Neural cell (in vitro differentiated cells): ENCODE results near the gene SMYD5. TPM values are rescaled to one million over a fixed set of nuclear protein-coding genes. Genes with fewer than 3 reads are reported as not detected.

Source experiments
- H2AFZ ChIP-seq: fragments of 200-600, 300-800 bp; sonication (generic), shearing (Covaris generic); 2 replicates; pipeline ENCODE4 v1.6.0; 2014; ENCODE audit warnings: low read depth, mild to moderate bottlenecking, antibody characterized with exemption, low read length, moderate library complexity
- H3F3A ChIP-seq: fragments of 200-600 bp; shearing (Covaris generic); 2 replicates; pipeline ENCODE4 v1.6.1; 2016; ENCODE audit warnings: mild to moderate bottlenecking, moderate library complexity, mixed read lengths, antibody characterized with exemption, low read length; ENCODE audit not compliant: insufficient read depth, poor library complexity, severe bottlenecking
- H3K27ac ChIP-seq: fragments of 200-600, 300-800 bp; sonication (generic), shearing (Covaris generic); 2 replicates; pipeline ENCODE4 v1.5.1; 2014; ENCODE audit warnings: mild to moderate bottlenecking, low read length, moderate library complexity
- H3K27me3 ChIP-seq: fragments of 300-800, 200-600 bp; sonication (generic), shearing (Covaris generic); 2 replicates; pipeline ENCODE4 v1.6.0; 2014; ENCODE audit warnings: mild to moderate bottlenecking, low read depth, low read length, moderate library complexity; ENCODE audit not compliant: insufficient read depth
- H3K36me3 ChIP-seq: fragments of 300-800, 200-600 bp; sonication (generic), shearing (Covaris generic); 2 replicates; pipeline ENCODE4 v1.5.1; 2014; ENCODE audit warnings: mild to moderate bottlenecking, antibody characterized with exemption, low read length, moderate library complexity; ENCODE audit not compliant: insufficient read depth
- H3K4me2 ChIP-seq: fragments of 300-800, 200-600 bp; sonication (generic), shearing (Covaris generic); 2 replicates; pipeline ENCODE4 v1.6.0; 2014; ENCODE audit warnings: mild to moderate bottlenecking, low read length
- H3K4me3 ChIP-seq: fragments of 300-800, 200-600 bp; sonication (generic), shearing (Covaris generic); 2 replicates; pipeline ENCODE4 v1.5.1; 2014; ENCODE audit warnings: mild to moderate bottlenecking, low read length, moderate library complexity
- H3K79me2 ChIP-seq: fragments of 200-600 bp; shearing (Covaris generic); replicated peaks from 2 replicates; pipeline ENCODE4 v1.6.0; 2014; ENCODE audit warnings: mild to moderate bottlenecking, low read length, moderate library complexity; ENCODE audit not compliant: insufficient read depth
- H3K9ac ChIP-seq: fragments of 300-800, 200-600 bp; sonication (generic), shearing (Covaris generic); 2 replicates; pipeline ENCODE4 v1.6.1; 2016; ENCODE audit warnings: mild to moderate bottlenecking, low read length, mixed read lengths
- H3K9me2 ChIP-seq: fragments of 200-600 bp; shearing (Covaris generic); 2 replicates; pipeline ENCODE4 v1.6.1; 2016; ENCODE audit warnings: mild to moderate bottlenecking, low read length, mixed read lengths; ENCODE audit not compliant: insufficient read depth
- H3K9me3 ChIP-seq: fragments of 200-600, 300-800 bp; sonication (generic), shearing (Covaris generic); 2 replicates; pipeline ENCODE4 v1.6.1; 2016; ENCODE audit warnings: mild to moderate bottlenecking, mixed run types, low read length, moderate library complexity, mixed read lengths
- H4K20me1 ChIP-seq: fragments of 200-600 bp; shearing (Covaris generic); 2 replicates; pipeline ENCODE4 v1.6.1; 2016; ENCODE audit warnings: mild to moderate bottlenecking, mixed run types; ENCODE audit not compliant: insufficient read depth
- CTCF ChIP-seq: fragments of 450-650 bp; IDR thresholded peaks from 2 replicates; pipeline ENCODE4 v1.5.1; 2014; ENCODE audit warnings: antibody characterized with exemption, mild to moderate bottlenecking, moderate library complexity; ENCODE audit not compliant: poor library complexity, severe bottlenecking
- EP300 ChIP-seq: fragments of 450-650 bp; conservative IDR thresholded peaks from 2 replicates; pipeline ENCODE4 v1.6.1; 2014; ENCODE audit warnings: antibody characterized with exemption, mild to moderate bottlenecking, moderate library complexity; ENCODE audit not compliant: poor library complexity, severe bottlenecking
- EZH2 ChIP-seq: fragments of 200-600, 300-800 bp; shearing (Covaris generic), sonication (generic); IDR thresholded peaks from 2 replicates; pipeline ENCODE4 v1.6.1; 2014; ENCODE audit warnings: antibody characterized with exemption, low read length, borderline replicate concordance, mild to moderate bottlenecking; ENCODE audit not compliant: insufficient read depth, poor library complexity, severe bottlenecking
- MXI1 ChIP-seq: fragments of 450-650 bp; conservative IDR thresholded peaks from 2 replicates; pipeline ENCODE4 v1.6.1; 2014; ENCODE audit warnings: antibody characterized with exemption, mild to moderate bottlenecking; ENCODE audit not compliant: poor library complexity, severe bottlenecking
- POLR2AphosphoS5 ChIP-seq: IDR thresholded peaks from 2 replicates; pipeline ENCODE4 v1.6.1; 2012
- RAD21 ChIP-seq: fragments of 450-650 bp; conservative IDR thresholded peaks from 2 replicates; pipeline ENCODE4 v1.6.1; 2014; ENCODE audit warnings: antibody characterized with exemption, mild to moderate bottlenecking, moderate library complexity
- REST ChIP-seq: IDR thresholded peaks from 2 replicates; pipeline ENCODE4 v1.6.1; 2012; ENCODE audit warnings: borderline replicate concordance
- SMC3 ChIP-seq: fragments of 450-650 bp; conservative IDR thresholded peaks from 2 replicates; pipeline ENCODE4 v1.6.1; 2014; ENCODE audit warnings: antibody characterized with exemption, mild to moderate bottlenecking, moderate library complexity; ENCODE audit not compliant: poor library complexity
- TAF1 ChIP-seq: IDR thresholded peaks from 2 replicates; pipeline ENCODE4 v1.6.1; 2012; ENCODE audit warnings: low read depth
- polyA plus RNA-seq: library from polyadenylated mRNA; depleted of rRNA; stranded (reverse); fragments of >200 nt; gene quantifications from 2 replicates; pipeline ENCODE4 v1.2.3, GENCODE V29; 2014

SMYD5 gene
- polyA plus RNA-seq, 1 donor from 2014 or later, result 15.5 TPM

GRCh38 chr2:73263540-73264331, 49.7 kb downstream of the SMYD5 start:
- TF ChIP-seq EZH2 (no peak), RAD21 (no peak), EP300 (no peak), REST (no peak), SMC3 (no peak), CTCF (no peak), TAF1 (no peak), MXI1 (no peak), POLR2AphosphoS5 (no peak)
- Histone ChIP-seq H3K27me3 (peaks cover 12% of the 10 kb centered on the region), H4K20me1 (no peaks in the 10 kb centered on the region), H3K79me2 (no peaks in the 10 kb centered on the region), H3K9me3 (no peaks in the 10 kb centered on the region), H3K36me3 (no peaks in the 10 kb centered on the region), H3K27ac (no peak overlapping the region), H3K9me2 (no peaks in the 10 kb centered on the region), H3K4me3 (no peak overlapping the region), H3K4me2 (no peak overlapping the region), H3F3A (no peaks in the 10 kb centered on the region), H2AFZ (no peak overlapping the region), H3K9ac (no peak overlapping the region)

GRCh38 chr2:73264332-73264606, 50.2 kb downstream of the SMYD5 start:
- H3K79me2 ChIP-seq, result no peaks in the 10 kb centered on the region
- no peak for TF ChIP-seq SMC3
- TF ChIP-seq EP300, result no peak
- no peak for TF ChIP-seq EZH2
- no peak for TF ChIP-seq TAF1
- no peak for TF ChIP-seq POLR2AphosphoS5
- TF ChIP-seq RAD21, result no peak
- no peak for TF ChIP-seq CTCF
- TF ChIP-seq REST, result no peak
- TF ChIP-seq MXI1, result no peak
- no peaks in the 10 kb centered on the region for H4K20me1 ChIP-seq
- H2AFZ ChIP-seq, result no peak overlapping the region
- no peaks in the 10 kb centered on the region for H3K36me3 ChIP-seq
- no peaks in the 10 kb centered on the region for H3K9me3 ChIP-seq
- H3K27ac ChIP-seq, result no peak overlapping the region
- peaks cover 16% of the 10 kb centered on the region for H3K27me3 ChIP-seq
- no peak overlapping the region for H3K4me3 ChIP-seq
- no peak overlapping the region for H3K9ac ChIP-seq
- H3F3A ChIP-seq, result no peaks in the 10 kb centered on the region
- H3K9me2 ChIP-seq, result no peaks in the 10 kb centered on the region
- no peak overlapping the region for H3K4me2 ChIP-seq
